Thoracic aorta (tissue), 2 donors: ENCODE results near the gene PAK5. TPM values are rescaled to one million over a fixed set of nuclear protein-coding genes. Genes with fewer than 3 reads are reported as not detected.

Experiments used
- ATAC-seq: fragments of 150-250 bp; one replicate; pipeline ENCODE4 v1.8.0; 2017; ENCODE audit warnings: low read depth; ENCODE audit not compliant: insufficient number of reproducible peaks, low FRiP score
- DNase-seq: peaks from one replicate; pipeline ENCODE4 v3.0.0-alpha.2; 2020; ENCODE audit warnings: low spot score
- H3K27ac ChIP-seq, 2 donors: fragments of 200-600 bp; sonication (generic); 1 replicate in 1 of 2; 2 replicates in 1 of 2; pipeline ENCODE4 v1.5.1; 2016; ENCODE audit warnings: mild to moderate bottlenecking in 2 of 2, moderate library complexity in 2 of 2
- H3K27me3 ChIP-seq: fragments of 200-600 bp; sonication (generic); replicated peaks from 2 replicates; pipeline ENCODE4 v1.6.0; 2016; ENCODE audit warnings: mild to moderate bottlenecking; ENCODE audit not compliant: insufficient read depth
- H3K36me3 ChIP-seq: fragments of 200-600 bp; sonication (generic); one replicate; pipeline ENCODE4 v1.5.1; 2016
- H3K4me1 ChIP-seq, 2 donors: fragments of 200-600 bp; sonication (generic); 1 replicate in 1 of 2; 2 replicates in 1 of 2; pipeline versions ENCODE4 v1.5.1 to v1.6.0; 2016; ENCODE audit warnings: low read depth in 2 of 2, mild to moderate bottlenecking in 1 of 2; ENCODE audit not compliant: control insufficient read depth in 1 of 2
- H3K4me3 ChIP-seq: fragments of 200-600 bp; sonication (generic); 2 replicates; pipeline ENCODE4 v1.5.1; 2016; ENCODE audit warnings: mild to moderate bottlenecking
- H3K9me3 ChIP-seq: fragments of 200-600 bp; sonication (generic); 2 replicates; pipeline ENCODE4 v1.5.1; 2016
- CTCF ChIP-seq: fragments of 200-600 bp; sonication (generic); IDR thresholded peaks from one replicate; pipeline ENCODE4 v1.5.1; 2019; ENCODE audit warnings: antibody characterized with exemption
- total RNA-seq, 2 donors: library from RNA; depleted of rRNA; stranded (reverse); fragments of >200 nt; gene quantifications; one replicate each; pipeline versions ENCODE4 v1.1.0 to v1.2.3, GENCODE V29; 2016

Gene PAK5
- total RNA-seq, 2 donors from 2014 or later = not detected

- no peak for DNase-seq
- Histone ChIP-seq H3K36me3 (no peaks in the 10 kb centered on the region), H3K4me1 (no peaks in the 10 kb centered on the region), H3K4me3 (no peak overlapping the region), H3K27me3 (no peaks in the 10 kb centered on the region), H3K9me3 (no peaks in the 10 kb centered on the region), H3K27ac (no peak overlapping the region)
- ATAC-seq = no peak
- TF ChIP-seq CTCF = no peak
These were observed 39.1 kb upstream of the PAK5 start for GRCh38 chr20:9877932-9878495.

DNA sequence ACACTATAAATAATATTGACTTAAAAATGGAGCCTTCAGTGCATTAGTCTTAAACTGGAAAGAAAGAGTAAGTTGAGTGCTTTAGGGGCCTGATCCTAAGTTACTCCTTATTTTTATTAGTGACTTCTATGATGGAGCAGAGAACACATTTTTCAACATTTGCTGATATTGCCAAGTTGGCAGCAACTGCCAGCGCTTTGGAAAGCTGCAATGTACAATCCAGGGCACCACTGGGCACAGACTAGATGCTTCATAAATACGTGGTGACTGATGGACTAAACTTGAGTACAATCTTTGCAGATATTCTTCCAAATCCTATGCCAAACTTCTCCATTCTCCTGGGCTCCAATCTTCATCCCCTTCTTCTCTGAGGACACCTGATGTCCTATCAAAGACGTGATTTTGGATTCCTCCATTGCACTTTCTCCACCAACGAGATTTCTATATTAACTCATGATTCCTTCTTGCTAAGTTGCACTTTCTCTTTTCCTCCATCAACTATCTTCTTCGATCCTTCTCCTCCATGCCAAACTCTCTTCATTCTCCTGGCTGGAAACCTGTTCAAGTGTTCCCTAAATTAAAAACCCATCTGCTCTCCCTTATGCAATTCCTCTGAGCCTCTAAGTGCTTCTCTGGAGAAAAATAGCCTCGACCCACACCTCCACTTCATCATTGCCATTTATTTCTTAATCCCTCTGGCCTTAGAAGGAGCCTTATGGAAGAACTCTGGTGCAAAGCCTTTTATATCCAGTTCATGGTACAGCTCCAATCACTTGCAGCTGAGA lies 28.5 kb upstream of the PAK5 start:
- Histone ChIP-seq H3K4me1 (peaks cover 0 to 4% of the 10 kb centered on the region in 2 donors), H3K27ac (no peak overlapping the region), H3K36me3 (no peaks in the 10 kb centered on the region), H3K4me3 (no peak overlapping the region), H3K9me3 (no peaks in the 10 kb centered on the region), H3K27me3 (no peaks in the 10 kb centered on the region)
- ATAC-seq (no peak), DNase-seq (no peak)
- TF ChIP-seq CTCF = no peak

- Histone ChIP-seq H3K36me3 (no peaks in the 10 kb centered on the region), H3K4me1 (no peaks in the 10 kb centered on the region), H3K9me3 (no peaks in the 10 kb centered on the region), H3K27ac (no peak overlapping the region), H3K27me3 (no peaks in the 10 kb centered on the region), H3K4me3 (no peak overlapping the region)
- DNase-seq (no peak), ATAC-seq (no peak)
- no peak for TF ChIP-seq CTCF
These were observed 13.7 kb upstream of the PAK5 start for GRCh38 chr20:9852566-9852965.

- H3K27ac ChIP-seq = no peak overlapping the region
- no peak for ATAC-seq
- DNase-seq = no peak
These were observed 750 bp upstream of the PAK5 start for GRCh38 chr20:9839626-9840025.

More at GRCh38 chr20:9839626-9840025, 750 bp upstream of the PAK5 start:
- Histone ChIP-seq H3K4me3 (peak overlapping the region; percentile 68), H3K27me3 (no peaks in the 10 kb centered on the region), H3K9me3 (no peaks in the 10 kb centered on the region), H3K4me1 (peaks cover 0 to 4% of the 10 kb centered on the region in 2 donors), H3K36me3 (no peaks in the 10 kb centered on the region)
- TF ChIP-seq CTCF = no peak
